Stimulated activated CD8-positive, alpha-beta memory T cell treated with anti-CD3 and anti-CD28 coated beads, Interleukin-7, amount 100 ng/mL, for 1 hour (primary cell): ENCODE data around the gene COX14.
A peak's percentile ranks its signal among the peaks of the same experiment; 100 is the strongest.
"Not testable (repeated sequence)": the region's sequence is repeated elsewhere in the genome, so short reads cannot be mapped to it uniquely, and the experiment has no call there.

Experiments
- DNase-seq, 2 donors: peaks; one replicate each; pipeline ENCODE4 v3.0.0-alpha.2; 2020; ENCODE audit warnings: low read depth in 2 of 2

COX14 gene

DNA sequence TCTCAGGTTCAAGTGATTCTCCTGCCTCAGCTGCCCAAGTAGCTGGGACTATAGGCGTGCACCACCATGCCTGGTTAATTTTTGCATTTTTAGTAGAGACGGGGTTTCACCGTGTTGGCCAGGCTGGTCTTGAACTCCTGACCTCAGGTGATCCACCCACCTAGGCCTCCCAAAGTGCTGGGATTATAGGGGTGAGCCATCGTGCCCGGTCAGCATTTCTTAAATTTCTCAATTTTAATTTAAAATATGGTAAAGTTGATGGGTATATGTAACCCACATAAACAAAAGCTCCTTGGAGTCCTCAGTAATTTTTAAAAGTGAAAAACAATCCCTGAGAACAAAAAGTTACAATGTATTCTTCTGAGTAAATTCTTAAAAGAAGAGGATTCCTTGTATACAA is 42.9 kb downstream of the COX14 start:
- DNase-seq: not testable (repeated sequence)

DNA sequence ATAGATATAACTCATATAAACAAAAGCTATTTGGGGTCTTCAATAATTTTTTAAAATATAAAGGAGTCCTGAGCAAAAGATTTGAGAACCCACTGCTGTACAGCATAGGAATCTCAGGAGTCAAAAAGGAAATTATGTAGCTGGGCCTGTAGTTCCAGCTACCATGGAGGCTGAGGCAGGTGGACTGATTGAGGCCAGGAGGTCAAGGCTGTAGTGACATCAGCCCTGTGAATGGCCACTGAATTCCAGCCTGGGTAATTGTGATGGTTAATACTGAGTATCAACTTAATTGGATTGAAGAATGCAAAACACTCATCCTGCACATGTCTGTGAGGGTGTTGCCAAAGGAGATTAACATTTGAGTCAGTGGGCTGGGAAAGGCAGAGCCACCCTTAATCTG is 44.6 kb downstream of the COX14 start:
- DNase-seq: no peak

- DNase-seq: no peak
These were observed 45.2 kb downstream of the COX14 start for GRCh38 chr12:50157259-50157658.

GRCh38 chr12:50160643-50161042 is 48.6 kb downstream of the COX14 start:
- DNase-seq: no peak

GRCh38 chr12:50162230-50162629 is 50.2 kb downstream of the COX14 start:
- DNase-seq: no peak

DNA sequence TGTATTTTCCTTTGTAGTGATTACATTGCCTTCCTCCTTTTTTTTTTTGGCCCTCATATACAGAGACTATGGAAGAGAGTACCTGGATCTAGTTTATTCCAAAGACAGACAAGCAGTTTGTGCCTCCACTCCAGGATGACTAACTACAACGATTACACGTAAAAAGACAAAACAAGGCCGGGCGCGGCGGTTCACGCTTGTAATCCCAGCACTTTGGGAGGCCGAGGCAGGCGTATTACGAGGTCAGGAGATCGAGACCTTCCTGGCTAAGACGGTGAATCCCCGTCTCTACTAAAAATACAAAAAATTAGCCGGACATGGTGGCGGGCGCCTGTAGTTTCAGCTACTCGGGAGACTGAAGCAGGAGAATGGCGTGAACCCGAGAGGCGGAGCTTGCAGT is 52.9 kb downstream of the COX14 start:
- DNase-seq: no peak

DNA sequence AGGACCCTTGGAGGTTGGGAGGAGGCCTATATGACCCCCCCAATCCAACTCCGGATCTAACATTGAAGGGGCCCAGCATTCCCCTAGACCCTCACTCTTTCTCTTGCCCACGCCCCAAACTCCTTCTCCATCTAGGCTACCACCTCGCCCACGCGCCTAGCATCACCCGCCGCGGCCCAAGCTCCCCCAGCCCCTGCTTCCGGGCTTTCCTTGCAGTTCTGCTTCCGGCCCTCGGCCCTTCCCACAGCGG is 54.7 kb downstream of the COX14 start:
- peak in 1 of 2 donors; percentile 4 for DNase-seq

- peak; percentile 87 to 90 for DNase-seq
These were observed 55.2 kb downstream of the COX14 start, which contains the start of gene CERS5 for GRCh38 chr12:50167049-50167828. Gene CERS5 (minus strand): TSS chr12:50167369. CDS start chr12:50167297, 72 bp downstream.
